ENCODE results near the gene IL19.

DNA sequence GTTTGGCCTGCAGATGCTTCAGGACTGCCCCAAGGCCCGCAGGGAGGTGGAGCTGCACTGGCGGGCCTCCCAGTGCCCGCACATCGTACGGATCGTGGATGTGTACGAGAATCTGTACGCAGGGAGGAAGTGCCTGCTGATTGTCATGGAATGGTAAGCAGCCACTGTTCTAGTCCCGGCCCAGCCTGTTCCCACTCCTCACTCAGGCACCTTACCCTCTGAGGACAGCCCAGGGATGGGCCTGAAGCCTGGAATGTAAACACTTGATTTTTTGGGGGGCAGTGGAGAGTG, 41.9 kb upstream of the IL19 start:
- TF ChIP-seq, protein P1, sequence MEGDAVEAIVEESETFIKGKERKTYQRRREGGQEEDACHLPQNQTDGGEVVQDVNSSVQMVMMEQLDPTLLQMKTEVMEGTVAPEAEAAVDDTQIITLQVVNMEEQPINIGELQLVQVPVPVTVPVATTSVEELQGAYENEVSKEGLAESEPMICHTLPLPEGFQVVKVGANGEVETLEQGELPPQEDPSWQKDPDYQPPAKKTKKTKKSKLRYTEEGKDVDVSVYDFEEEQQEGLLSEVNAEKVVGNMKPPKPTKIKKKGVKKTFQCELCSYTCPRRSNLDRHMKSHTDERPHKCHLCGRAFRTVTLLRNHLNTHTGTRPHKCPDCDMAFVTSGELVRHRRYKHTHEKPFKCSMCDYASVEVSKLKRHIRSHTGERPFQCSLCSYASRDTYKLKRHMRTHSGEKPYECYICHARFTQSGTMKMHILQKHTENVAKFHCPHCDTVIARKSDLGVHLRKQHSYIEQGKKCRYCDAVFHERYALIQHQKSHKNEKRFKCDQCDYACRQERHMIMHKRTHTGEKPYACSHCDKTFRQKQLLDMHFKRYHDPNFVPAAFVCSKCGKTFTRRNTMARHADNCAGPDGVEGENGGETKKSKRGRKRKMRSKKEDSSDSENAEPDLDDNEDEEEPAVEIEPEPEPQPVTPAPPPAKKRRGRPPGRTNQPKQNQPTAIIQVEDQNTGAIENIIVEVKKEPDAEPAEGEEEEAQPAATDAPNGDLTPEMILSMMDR (IDR thresholded peaks at IDR 0.05; ENCODE audit: low read length), result no peak
- TF ChIP-seq EZH2 (IDR thresholded peaks at IDR 0.05; ENCODE audit: borderline replicate concordance, low read length), result no peak
